ENCODE data around the gene OR4D1.
"Not testable (repeated sequence)": the region's sequence is repeated elsewhere in the genome, so short reads cannot be mapped to it uniquely, and the experiment has no call there.

The OR4D1 gene

DNA sequence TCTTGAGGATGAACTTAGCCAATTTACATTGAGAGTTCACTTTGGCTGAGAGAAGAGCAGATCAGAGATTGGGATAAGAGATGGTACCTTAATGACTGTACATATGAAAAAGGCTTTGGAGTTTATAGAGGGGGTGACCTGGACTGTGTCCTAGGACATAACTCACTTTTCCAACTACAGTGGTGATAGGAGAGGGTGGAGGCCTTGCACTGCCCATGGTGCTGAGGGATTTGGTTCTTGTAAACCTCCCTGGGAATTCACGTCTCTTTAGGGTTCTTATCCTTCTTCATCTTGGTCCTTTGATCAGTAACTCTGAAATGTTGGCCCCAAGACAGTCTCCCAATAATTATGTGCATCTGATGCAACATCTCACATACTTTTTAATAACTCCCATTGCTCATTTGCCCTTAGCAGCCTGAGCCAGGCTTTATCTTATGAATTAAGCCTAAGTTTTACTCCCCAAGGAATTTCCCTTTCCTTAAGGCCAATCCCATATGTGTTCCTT is at the start of gene OR4D1:
Gene OR4D1 (plus strand): TSS at position 455 of the 505 bp plus-strand sequence. CDS start 6,770 bp downstream, outside the sequence.
- H3K27me3 ChIP-seq (ENCODE audit: insufficient read depth, insufficient read length), result no peaks in the 10 kb centered on the region
- peaks cover 31% of the 10 kb centered on the region for H3K9me3 ChIP-seq (ENCODE audit: insufficient read depth, low read length)
- DNase-seq (ENCODE audit: low read depth, low spot score), result no peak
- TF ChIP-seq YY1 (IDR thresholded peaks at IDR 0.05; ENCODE audit: insufficient read depth, insufficient read length), result no peak
- TF ChIP-seq SUZ12 (IDR thresholded peaks at IDR 0.05; ENCODE audit: extremely low read depth, insufficient read depth, insufficient read length), result no peak
- no peak for TF ChIP-seq ZNF274 (IDR thresholded peaks at IDR 0.05; ENCODE audit: low read depth, low read length)
- no peaks in the 10 kb centered on the region for H3K36me3 ChIP-seq (ENCODE audit: insufficient read depth, insufficient read length, low read length)
- no peaks in the 10 kb centered on the region for H3K4me1 ChIP-seq (ENCODE audit: insufficient read depth, insufficient read length)
- H3K9ac ChIP-seq (ENCODE audit: insufficient read length, low read depth), result no peak within 1 kb of the TSS
- no peak within 1 kb of the TSS for H3K4me3 ChIP-seq (ENCODE audit: insufficient read length, low read depth)

DNA sequence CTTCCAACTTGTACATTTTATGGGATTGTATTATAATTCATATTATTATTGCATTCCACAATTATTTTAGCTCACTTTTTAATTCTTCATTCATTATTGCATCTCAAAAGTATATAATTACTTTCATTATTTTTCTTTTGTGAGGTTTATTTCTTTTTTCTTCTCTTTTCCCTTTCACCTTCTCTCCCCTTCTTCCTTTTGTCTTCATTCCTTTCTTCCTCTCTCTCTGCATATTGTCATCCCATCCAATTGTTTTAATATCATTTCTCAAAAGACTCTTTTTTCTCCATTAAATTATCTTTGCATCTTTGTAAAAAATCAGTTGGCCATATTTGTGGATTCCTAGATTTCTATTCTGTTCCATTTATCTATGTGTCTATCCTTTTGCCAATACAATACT is 47.7 kb upstream of the OR4D1 start:
- TF ChIP-seq YY1 (IDR thresholded peaks at IDR 0.05; ENCODE audit: insufficient read depth, insufficient read length), result no peak
- no peak for TF ChIP-seq ZNF274 (IDR thresholded peaks at IDR 0.05; ENCODE audit: low read depth, low read length)
- TF ChIP-seq SUZ12 (IDR thresholded peaks at IDR 0.05; ENCODE audit: extremely low read depth, insufficient read depth, insufficient read length), result no peak
- H3K36me3 ChIP-seq (ENCODE audit: insufficient read depth, insufficient read length, low read length), result peaks cover 4% of the 10 kb centered on the region
- no peak overlapping the region for H3K9ac ChIP-seq (ENCODE audit: insufficient read length, low read depth)
- H3K4me1 ChIP-seq (ENCODE audit: insufficient read depth, insufficient read length), result no peaks in the 10 kb centered on the region
- DNase-seq (ENCODE audit: low read depth, low spot score), result no peak
- H3K27me3 ChIP-seq (ENCODE audit: insufficient read depth, insufficient read length), result no peaks in the 10 kb centered on the region
- H3K9me3 ChIP-seq (ENCODE audit: insufficient read depth, low read length), result no peaks in the 10 kb centered on the region
- no peak overlapping the region for H3K4me3 ChIP-seq (ENCODE audit: insufficient read length, low read depth)

DNA sequence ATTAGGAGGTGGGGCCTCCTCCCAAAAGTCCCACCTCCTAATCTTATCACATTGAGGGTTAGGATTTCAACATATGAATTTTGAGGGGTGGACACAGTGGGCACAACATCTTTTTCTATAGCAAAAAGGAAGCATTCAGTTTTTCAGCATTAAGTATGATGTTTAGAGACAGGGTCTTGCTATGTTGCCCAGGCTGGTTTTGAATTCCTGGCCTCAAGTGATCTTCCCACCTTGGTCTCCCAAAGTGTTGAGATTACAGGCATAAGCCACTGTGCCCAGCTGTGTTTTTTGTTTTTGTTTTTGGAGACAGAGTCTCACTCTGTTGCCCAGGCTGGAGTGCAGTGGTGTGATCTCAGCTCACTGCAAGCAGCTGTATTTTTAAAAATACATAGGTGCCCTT is 46.3 kb upstream of the OR4D1 start:
- H3K27me3 ChIP-seq (ENCODE audit: insufficient read depth, insufficient read length); H3K36me3 ChIP-seq (ENCODE audit: insufficient read depth, insufficient read length, low read length); H3K9ac ChIP-seq (ENCODE audit: insufficient read length, low read depth); DNase-seq (ENCODE audit: low read depth, low spot score); H3K9me3 ChIP-seq (ENCODE audit: insufficient read depth, low read length); H3K4me3 ChIP-seq (ENCODE audit: insufficient read length, low read depth); H3K4me1 ChIP-seq (ENCODE audit: insufficient read depth, insufficient read length): not testable (repeated sequence)

DNA sequence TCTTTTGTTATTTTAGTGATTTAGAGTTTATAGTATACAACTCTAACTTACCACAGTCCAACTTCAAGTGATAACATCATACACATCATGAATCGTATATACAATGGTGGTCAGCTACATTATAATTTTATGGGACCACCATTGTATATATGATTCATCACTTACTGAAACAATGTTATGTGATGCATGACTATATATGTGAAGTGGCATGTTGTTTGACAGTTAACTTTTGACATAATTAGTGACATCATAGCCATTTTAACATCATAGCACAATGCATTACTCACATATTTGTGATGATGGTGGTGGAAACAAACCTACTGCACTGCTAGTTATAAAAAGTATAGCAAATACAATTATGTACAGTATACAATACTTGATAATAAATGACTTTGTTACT is 43.1 kb upstream of the OR4D1 start:
- Histone ChIP-seq H3K36me3 (ENCODE audit: insufficient read depth, insufficient read length, low read length) (no peaks in the 10 kb centered on the region), H3K9me3 (ENCODE audit: insufficient read depth, low read length) (no peaks in the 10 kb centered on the region), H3K9ac (ENCODE audit: insufficient read length, low read depth) (no peak overlapping the region), H3K27me3 (ENCODE audit: insufficient read depth, insufficient read length) (no peaks in the 10 kb centered on the region), H3K4me1 (ENCODE audit: insufficient read depth, insufficient read length) (no peaks in the 10 kb centered on the region), H3K4me3 (ENCODE audit: insufficient read length, low read depth) (no peak overlapping the region)
- DNase-seq (ENCODE audit: low read depth, low spot score), result no peak
- TF ChIP-seq SUZ12 (IDR thresholded peaks at IDR 0.05; ENCODE audit: extremely low read depth, insufficient read depth, insufficient read length) (no peak), YY1 (IDR thresholded peaks at IDR 0.05; ENCODE audit: insufficient read depth, insufficient read length) (no peak), ZNF274 (IDR thresholded peaks at IDR 0.05; ENCODE audit: low read depth, low read length) (no peak)

DNA sequence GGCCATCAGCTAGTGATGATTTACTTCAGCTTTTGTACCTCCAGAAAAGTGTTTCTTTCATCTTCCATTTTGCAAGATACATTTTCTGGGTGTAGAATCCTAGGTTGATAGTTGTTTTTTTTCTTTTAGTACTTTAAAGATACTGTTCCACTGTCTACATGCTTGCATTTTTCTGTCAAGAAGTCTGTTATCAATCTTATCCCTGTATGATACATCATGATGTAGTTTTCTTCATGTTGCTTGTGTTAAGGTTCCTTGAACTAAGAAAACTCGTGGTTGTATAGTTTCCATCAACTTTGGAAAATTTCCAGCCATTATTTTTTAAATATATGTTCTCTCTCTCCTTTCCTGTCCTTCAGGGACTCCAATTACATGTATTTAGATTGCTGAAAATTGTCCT is 40.9 kb upstream of the OR4D1 start:
- Histone ChIP-seq H3K9ac (ENCODE audit: insufficient read length, low read depth) (no peak overlapping the region), H3K4me1 (ENCODE audit: insufficient read depth, insufficient read length) (no peaks in the 10 kb centered on the region), H3K36me3 (ENCODE audit: insufficient read depth, insufficient read length, low read length) (no peaks in the 10 kb centered on the region), H3K27me3 (ENCODE audit: insufficient read depth, insufficient read length) (no peaks in the 10 kb centered on the region), H3K9me3 (ENCODE audit: insufficient read depth, low read length) (no peaks in the 10 kb centered on the region), H3K4me3 (ENCODE audit: insufficient read length, low read depth) (no peak overlapping the region)
- DNase-seq (ENCODE audit: low read depth, low spot score), result no peak
- TF ChIP-seq SUZ12 (IDR thresholded peaks at IDR 0.05; ENCODE audit: extremely low read depth, insufficient read depth, insufficient read length), result no peak
- TF ChIP-seq ZNF274 (IDR thresholded peaks at IDR 0.05; ENCODE audit: low read depth, low read length), result no peak
- TF ChIP-seq YY1 (IDR thresholded peaks at IDR 0.05; ENCODE audit: insufficient read depth, insufficient read length), result no peak

DNA sequence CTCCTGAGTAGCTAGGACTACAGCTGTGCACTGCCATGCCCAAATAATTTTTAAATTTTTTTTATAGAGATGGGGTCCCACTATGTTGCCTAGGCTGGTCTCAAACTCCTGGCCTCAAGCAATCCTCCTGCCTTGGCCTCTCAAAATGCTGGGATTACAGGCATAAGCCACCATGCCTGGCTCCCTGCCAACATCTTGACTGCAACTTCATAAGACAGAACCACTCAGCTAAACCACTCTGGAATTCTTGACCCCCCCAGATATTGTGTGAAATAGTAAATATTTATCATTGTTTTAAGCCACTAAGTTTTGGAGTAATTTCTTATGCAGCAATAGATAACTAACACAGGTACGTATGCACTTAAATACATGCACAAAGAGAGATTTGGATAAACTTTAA is 39.0 kb upstream of the OR4D1 start:
- H3K9me3 ChIP-seq (ENCODE audit: insufficient read depth, low read length), result no peaks in the 10 kb centered on the region
- no peak for DNase-seq (ENCODE audit: low read depth, low spot score)
- H3K9ac ChIP-seq (ENCODE audit: insufficient read length, low read depth), result no peak overlapping the region
- H3K4me1 ChIP-seq (ENCODE audit: insufficient read depth, insufficient read length), result no peaks in the 10 kb centered on the region
- H3K4me3 ChIP-seq (ENCODE audit: insufficient read length, low read depth), result no peak overlapping the region
- TF ChIP-seq ZNF274 (IDR thresholded peaks at IDR 0.05; ENCODE audit: low read depth, low read length) (no peak), YY1 (IDR thresholded peaks at IDR 0.05; ENCODE audit: insufficient read depth, insufficient read length) (no peak), SUZ12 (IDR thresholded peaks at IDR 0.05; ENCODE audit: extremely low read depth, insufficient read depth, insufficient read length) (no peak)
- no peaks in the 10 kb centered on the region for H3K36me3 ChIP-seq (ENCODE audit: insufficient read depth, insufficient read length, low read length)
- peaks cover 10% of the 10 kb centered on the region for H3K27me3 ChIP-seq (ENCODE audit: insufficient read depth, insufficient read length)

DNA sequence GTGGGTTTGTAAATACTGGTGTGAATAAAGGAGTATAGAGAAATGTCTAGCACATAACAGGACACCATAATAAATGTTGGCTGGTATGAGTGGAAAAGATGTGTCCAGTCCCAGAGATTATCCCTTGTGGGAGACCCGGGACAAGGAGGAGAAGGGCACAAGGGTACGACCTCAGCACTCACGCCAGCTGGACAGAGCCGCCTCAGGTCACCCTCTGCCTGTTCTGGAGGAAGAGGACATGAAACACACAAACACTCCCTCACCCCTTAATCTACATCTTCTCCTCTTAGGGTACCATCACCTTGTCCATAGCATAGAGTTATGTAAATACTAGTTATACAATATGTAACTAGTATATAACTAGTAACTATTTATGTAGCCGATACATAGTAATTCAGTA is 38.2 kb upstream of the OR4D1 start:
- no peaks in the 10 kb centered on the region for H3K4me1 ChIP-seq (ENCODE audit: insufficient read depth, insufficient read length)
- H3K27me3 ChIP-seq (ENCODE audit: insufficient read depth, insufficient read length), result peaks cover 17% of the 10 kb centered on the region
- H3K4me3 ChIP-seq (ENCODE audit: insufficient read length, low read depth), result no peak overlapping the region
- no peak for DNase-seq (ENCODE audit: low read depth, low spot score)
- TF ChIP-seq YY1 (IDR thresholded peaks at IDR 0.05; ENCODE audit: insufficient read depth, insufficient read length) (no peak), SUZ12 (IDR thresholded peaks at IDR 0.05; ENCODE audit: extremely low read depth, insufficient read depth, insufficient read length) (no peak), ZNF274 (IDR thresholded peaks at IDR 0.05; ENCODE audit: low read depth, low read length) (no peak)
- no peaks in the 10 kb centered on the region for H3K36me3 ChIP-seq (ENCODE audit: insufficient read depth, insufficient read length, low read length)
- no peaks in the 10 kb centered on the region for H3K9me3 ChIP-seq (ENCODE audit: insufficient read depth, low read length)
- no peak overlapping the region for H3K9ac ChIP-seq (ENCODE audit: insufficient read length, low read depth)

DNA sequence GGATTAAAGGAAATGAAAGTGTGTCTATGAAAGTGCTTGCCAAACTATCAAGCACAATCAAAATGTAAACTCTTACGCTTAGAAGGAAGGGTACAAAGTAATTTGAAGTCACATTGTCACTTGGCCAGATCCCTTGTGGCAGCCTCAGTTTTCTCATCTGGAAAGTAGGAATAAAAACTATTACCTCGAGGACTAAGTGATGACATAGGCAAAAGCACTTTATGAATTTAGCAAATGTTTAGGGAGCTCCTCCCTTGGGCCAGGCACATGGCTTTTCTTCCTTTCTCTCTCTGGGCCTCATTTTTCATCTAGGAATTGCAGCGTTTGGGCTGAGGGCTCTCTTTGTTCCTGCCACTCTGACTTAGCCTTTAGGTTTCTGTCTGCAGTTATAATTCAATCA is 36.5 kb upstream of the OR4D1 start:
- DNase-seq (ENCODE audit: low read depth, low spot score), result no peak
- H3K4me3 ChIP-seq (ENCODE audit: insufficient read length, low read depth), result no peak overlapping the region
- no peaks in the 10 kb centered on the region for H3K36me3 ChIP-seq (ENCODE audit: insufficient read depth, insufficient read length, low read length)
- no peaks in the 10 kb centered on the region for H3K9me3 ChIP-seq (ENCODE audit: insufficient read depth, low read length)
- no peaks in the 10 kb centered on the region for H3K4me1 ChIP-seq (ENCODE audit: insufficient read depth, insufficient read length)
- H3K9ac ChIP-seq (ENCODE audit: insufficient read length, low read depth), result no peak overlapping the region
- peaks cover 27% of the 10 kb centered on the region for H3K27me3 ChIP-seq (ENCODE audit: insufficient read depth, insufficient read length)
- TF ChIP-seq YY1 (IDR thresholded peaks at IDR 0.05; ENCODE audit: insufficient read depth, insufficient read length) (no peak), SUZ12 (IDR thresholded peaks at IDR 0.05; ENCODE audit: extremely low read depth, insufficient read depth, insufficient read length) (no peak), ZNF274 (IDR thresholded peaks at IDR 0.05; ENCODE audit: low read depth, low read length) (no peak)
